ENCODE measurements around the gene DHTKD1.
"Not testable (repeated sequence)": the region's sequence is repeated elsewhere in the genome, so short reads cannot be mapped to it uniquely, and the experiment has no call there.

Gene DHTKD1

GRCh38 chr10:12140038-12140437 is 71.3 kb downstream of the DHTKD1 start:
- DNase-seq (ENCODE audit: low read depth), result no peak

DNA sequence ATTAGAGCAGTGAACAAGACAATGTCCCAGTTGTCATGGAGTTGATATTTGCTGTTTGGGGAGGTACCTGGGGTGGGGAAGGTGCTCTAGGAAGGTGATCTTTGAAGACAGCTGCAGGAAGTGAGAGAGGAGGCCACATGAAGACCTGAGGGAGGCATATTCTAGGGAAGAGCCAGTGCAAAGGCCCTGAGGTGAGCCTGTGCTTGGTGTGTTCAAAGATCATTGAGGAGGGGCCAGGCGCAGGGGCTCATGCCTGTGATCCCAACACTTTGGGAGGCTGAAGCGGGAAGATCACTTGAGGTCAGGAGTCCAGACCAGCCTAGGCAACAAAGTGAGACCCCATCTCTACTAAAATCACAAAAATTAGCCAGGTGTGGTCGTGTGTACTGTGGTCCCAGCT is 75.8 kb downstream of the DHTKD1 start:
- no peak for DNase-seq (ENCODE audit: low read depth)

DNA sequence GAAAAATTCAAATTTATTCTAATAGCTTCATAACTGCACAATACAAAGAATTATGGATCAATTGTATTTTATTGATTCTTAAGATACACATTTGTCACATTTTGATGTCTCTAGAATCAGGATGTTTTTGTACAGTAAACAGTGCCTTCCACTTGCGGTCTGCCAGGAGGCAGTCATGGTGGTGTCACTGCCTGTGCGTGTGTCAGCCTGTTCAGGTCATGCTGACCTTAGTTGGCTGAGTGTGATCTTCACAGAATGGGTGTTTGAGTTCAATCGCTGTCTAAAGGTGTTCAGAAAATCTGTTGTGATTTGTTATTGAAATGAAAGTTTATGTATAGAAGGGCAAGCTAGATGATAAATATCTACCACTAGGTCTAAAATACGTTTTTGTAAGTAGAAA is 81.4 kb downstream of the DHTKD1 start:
- no peak for DNase-seq (ENCODE audit: low read depth)

DNA sequence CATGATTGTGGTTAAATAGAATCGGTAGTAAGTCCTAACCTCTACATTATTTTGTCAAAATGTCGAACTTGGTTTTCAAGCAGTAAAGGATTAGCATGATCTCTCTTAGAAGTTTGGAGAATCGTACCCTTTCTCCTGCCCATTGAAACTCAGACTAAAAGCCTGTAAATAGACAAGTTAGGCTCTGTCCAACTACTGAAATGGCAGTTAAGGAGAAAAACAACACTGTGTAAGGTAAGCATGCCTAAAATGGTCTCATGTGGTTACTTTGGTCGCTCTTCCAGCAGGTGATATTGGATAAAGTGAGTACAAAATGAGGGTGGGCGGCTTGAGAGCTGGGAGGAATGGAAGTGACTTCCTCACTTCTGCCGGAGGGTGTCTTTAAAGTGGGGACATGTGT is 85.8 kb downstream of the DHTKD1 start:
- DNase-seq (ENCODE audit: low read depth), result no peak

- no peak for DNase-seq (ENCODE audit: low read depth)
Measured at GRCh38 chr10:12156367-12157123, 87.8 kb downstream of the DHTKD1 start.

DNA sequence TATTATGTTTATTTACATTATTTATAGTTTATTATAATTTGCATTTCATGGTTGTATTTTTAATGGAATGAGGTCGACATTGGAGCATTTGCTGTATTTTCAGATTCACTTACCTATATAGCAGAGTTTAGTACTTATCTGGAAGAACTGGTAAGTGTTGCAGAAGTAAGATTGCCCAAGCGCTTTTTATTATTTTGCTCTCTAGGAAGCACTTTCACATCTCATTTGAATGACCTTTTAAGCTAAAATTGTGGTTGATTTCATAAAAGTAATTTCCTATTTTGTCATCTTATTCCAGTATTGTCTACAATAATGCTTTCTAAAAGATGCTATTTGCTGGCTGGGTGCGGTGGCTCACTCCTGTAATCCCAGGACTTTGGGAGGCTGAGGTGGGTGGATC is 89.4 kb downstream of the DHTKD1 start:
- no peak for DNase-seq (ENCODE audit: low read depth)

DNA sequence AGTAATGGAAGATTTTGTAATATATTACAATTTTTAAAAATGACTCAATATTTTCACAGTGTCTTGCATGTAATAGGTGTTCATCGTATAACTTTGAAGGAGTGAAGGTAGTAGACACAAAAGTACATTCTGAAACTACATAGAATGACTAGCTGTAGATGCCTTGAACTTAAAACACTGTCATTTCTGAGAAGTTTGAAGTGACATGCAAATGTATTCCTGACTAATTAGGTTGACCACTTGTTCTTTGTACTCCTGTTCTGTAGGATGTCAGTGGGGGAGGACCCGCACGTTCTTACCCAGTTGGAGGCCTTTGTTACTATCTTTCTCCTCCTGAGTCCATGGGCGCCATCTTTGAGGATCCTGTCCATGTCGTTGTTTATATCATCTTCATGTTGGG is 91.9 kb downstream of the DHTKD1 start:
- DNase-seq (ENCODE audit: low read depth), result no peak

DNA sequence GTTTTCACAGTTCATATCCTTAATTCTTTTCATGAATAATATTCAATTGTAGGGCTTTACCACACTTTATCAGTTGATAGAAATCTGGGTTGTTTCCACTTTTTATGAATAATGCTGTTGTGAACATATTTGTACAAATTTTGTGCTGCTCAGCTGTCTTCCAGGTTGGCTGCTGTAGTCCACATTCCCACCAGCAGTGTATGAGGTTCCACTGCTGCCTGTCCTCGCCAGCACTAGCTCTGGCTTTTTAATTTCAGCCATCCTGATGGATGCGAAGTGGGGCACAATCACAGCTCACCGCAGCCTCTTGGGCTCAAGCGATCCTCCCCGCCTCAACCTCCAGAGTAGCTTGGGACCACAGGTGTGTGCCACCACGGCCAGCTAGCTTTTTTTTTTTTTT is 94.2 kb downstream of the DHTKD1 start:
- no peak for DNase-seq (ENCODE audit: low read depth)

- DNase-seq (ENCODE audit: low read depth), result no peak
Measured at GRCh38 chr10:12164085-12164484, 95.3 kb downstream of the DHTKD1 start.

DNA sequence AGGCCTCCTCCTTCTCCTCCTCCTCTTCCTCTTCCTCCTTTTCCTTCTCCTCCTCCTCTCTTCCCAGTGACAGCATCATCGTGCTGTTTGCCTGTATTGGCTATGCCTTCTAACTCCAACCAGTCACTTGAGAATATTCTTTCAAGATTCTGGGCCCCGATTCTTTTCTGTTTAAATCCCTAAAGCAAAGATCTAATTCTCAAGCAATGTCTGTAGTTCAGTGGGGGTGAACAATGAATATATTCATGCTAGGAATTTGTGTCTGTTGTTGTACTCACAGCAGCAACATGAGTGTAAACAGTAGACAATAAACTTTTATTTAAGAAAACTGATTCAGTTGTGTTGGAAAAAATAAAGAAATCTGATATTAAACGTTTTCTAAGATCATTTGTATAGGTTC is 96.3 kb downstream of the DHTKD1 start:
- DNase-seq (ENCODE audit: low read depth), result no peak

DNA sequence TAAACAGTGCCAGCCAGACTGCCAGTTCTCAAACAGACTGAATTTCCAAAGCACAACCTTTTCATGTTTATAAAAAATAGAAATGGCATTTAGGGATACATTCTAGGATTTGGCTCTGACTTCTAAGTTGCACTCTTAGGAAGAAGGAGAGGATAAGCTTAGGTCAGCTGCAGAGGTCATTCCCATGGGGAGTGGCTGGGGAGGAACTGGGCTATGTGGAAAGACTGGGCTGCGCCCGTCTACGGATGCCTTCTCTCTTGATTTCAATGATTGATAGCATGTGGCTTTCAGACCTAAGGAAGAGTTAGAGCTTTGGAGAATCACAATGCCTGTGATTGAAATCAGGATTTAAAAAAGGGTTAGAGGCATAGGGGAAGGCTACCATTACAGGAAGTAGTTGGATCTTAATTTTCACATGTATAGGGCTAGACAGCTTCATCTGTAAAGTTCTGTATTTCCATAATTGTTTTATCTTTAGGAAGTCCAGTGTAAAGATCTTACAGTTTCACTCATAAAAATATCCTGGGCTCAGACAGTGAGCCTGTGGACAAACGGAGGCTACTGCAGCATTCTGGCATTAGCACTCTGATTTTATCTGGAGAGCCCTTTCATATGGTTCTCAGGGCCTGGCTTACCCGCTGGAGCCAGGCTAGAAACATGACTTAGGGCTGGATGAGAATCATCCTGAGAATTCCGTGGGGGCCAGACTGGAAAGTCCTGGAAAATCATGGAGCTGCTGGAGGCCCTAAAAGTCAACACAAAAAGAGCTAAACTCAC is 97.4 kb downstream of the DHTKD1 start:
- no peak for DNase-seq (ENCODE audit: low read depth)

- DNase-seq (ENCODE audit: low read depth), result not testable (repeated sequence)
Measured at GRCh38 chr10:12171512-12171911, 102.8 kb downstream of the DHTKD1 start.

Data from activated gamma-delta T cell treated with anti-CD3 and anti-CD28 coated beads, Interleukin-2, amount 50 U/mL, for 16 hours (primary cell).